HG02798 (cell line): Measurements from ENCODE around the gene RMND5A.
A peak's percentile ranks its signal among the peaks of the same experiment; 100 is the strongest.

Experiments used
- ATAC-seq: cut with Tn5 transposase; IDR thresholded peaks from one replicate; pipeline ENCODE4 v1.9.1; 2021; ENCODE audit warnings: mild to moderate bottlenecking; ENCODE audit not compliant: unreplicated experiment, poor library complexity

Gene RMND5A

DNA sequence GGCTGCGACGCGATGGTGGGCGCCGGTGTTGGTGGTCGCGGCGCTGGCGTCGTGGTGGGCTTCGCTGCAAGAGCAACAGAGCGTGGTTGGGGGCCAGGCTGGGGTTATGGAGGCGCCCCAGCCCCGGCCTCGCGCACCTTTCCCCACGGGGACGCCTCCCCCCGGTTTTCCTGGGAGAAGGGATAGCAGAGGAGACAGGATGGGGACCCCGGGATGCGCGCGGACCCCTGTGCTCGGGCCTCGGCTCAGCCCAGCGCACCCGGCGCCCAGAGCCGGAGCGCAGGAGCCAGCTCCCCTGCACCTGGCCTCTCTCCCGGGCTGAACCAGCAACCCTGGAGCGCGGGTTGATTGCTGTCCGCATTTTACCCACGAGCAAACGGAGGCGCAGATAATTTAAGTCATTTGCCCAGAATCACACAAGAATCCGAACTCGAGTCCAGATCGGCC, 69.6 kb downstream of the RMND5A start:
- no peak for ATAC-seq

DNA sequence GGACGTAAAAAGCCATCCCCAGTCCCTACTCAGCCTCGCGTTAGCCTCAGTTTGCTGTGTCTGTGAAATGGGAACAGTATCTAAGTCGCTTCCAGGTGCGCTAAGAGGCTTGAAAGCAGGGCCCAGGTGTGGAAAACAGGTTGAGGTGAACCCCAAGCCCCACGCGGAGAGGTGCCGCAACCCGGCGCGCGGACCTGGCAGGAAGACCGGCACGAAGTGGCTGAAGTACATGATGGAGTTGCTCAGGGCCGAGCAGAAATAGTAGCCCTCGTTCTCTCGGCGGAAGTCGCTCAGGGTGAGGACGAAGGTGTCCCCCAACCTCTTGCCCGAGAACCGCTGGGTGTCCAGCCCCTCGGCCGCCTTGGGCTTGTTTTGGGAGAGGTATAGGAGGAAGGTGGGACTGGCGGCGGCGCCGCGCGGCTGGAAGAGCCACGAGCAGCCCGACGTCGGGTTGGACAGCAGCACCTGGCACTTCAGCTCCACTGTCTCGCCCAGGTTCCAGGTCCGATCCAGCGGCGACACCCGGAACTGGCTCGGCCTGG, 70.1 kb downstream of the RMND5A start:
- ATAC-seq = no peak

DNA sequence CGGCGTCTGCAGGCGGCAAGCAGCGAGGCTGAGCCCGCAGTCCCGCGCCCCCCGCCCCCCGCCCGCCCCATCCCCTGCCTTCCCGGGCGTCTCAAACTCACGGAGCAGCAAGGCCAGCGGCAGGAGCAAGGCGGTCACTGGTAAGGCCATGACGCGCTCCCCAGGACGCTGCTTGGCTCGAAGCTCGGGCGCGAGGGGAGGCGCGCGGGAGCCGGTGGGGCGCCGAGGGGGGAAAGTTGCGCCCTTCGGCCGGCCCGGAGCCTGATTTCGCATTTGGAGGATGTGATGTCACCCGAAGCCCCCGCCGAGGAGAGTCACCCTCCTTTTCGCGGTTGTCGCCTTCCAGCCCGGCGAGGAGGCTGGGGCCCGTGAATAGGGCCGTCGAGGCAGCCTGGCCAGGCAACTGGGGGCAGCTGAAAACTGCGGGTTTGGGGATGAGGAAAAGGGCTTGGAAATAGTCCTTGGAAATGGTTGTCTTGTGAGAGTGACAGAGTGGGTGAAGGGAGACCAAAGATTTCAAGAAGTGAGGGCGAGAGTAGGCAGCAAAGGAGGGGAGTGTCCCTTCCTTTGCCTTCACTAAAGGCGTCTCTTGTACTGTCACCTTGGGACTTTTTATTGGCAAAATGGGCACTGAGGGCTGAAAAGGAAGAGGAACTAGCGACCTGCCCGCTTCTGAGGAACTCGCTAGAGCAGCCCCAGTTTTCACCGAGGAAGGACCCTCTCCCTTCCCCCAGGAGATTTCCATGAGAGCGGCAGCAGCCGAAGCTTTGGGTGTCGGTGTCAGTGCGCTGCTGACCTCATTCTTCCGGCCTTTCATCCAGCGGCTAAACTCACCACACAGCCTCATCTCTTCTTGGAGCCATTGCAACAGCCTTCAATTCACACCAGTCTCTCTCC, 70.8 kb downstream of the RMND5A start, which contains the start of gene CD8A:
TSS of gene CD8A (minus strand) at position 238 of the 897 bp plus-strand sequence. CDS start at position 150, 88 bp downstream.
- no peak for ATAC-seq

DNA sequence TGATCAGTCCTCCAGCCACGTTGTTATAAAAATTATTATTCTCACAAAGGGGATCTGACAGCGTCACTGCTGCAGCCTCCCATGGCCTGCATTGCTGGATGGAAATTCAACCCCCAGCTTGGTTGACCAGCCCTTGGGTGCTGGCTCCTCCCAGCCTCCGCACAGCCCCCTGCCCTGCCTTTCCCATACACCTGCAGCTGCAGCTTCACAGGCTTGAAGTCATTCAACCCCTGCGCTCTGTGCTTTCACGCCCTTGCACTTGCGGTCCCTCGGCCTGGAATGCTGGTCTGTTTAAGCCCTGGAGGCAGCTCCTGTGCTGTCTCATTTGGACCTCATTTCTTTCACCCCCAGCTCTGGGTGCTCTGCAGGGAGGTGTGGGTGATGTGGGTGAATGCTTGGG, 71.5 kb downstream of the RMND5A start:
- no peak for ATAC-seq

DNA sequence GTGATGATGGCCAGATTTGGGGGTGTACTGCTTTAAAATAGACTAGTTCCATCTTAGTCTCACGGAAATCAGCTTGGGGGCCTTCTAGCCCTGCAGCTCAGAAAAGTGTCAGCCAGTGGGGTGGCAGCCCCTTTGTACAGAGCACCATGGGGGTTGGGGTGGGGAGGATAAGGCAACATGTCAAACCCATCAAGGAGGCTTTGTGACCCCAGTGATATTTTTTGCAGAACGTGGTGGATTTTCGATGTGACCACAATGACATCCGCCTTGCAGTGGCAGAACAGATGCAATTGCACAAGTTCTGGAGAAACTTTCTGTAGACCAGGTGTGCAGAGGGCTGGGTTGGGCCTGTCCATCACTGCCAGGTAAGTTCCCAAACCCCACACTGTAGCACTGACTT, 73.7 kb downstream of the RMND5A start:
- no peak for ATAC-seq

DNA sequence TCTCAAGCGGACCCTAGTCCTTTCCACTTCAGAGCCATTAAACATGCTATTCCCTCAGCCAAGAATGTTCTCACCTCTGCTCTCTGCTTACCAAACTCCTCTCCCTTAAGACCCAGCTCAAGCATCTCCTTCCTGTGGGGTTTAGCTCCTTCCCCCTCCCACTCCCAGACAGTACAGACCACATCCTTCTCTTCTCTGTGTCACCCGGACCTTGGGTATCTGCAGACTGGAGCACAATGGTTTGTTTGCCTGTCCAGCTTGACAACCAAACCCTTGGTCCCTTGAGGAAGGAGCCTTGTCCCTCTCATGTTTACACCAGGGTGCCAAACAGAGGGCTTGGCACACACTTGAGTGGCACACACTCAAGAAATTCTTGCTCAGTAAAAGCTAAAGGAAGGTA, 74.8 kb downstream of the RMND5A start:
- no peak for ATAC-seq

DNA sequence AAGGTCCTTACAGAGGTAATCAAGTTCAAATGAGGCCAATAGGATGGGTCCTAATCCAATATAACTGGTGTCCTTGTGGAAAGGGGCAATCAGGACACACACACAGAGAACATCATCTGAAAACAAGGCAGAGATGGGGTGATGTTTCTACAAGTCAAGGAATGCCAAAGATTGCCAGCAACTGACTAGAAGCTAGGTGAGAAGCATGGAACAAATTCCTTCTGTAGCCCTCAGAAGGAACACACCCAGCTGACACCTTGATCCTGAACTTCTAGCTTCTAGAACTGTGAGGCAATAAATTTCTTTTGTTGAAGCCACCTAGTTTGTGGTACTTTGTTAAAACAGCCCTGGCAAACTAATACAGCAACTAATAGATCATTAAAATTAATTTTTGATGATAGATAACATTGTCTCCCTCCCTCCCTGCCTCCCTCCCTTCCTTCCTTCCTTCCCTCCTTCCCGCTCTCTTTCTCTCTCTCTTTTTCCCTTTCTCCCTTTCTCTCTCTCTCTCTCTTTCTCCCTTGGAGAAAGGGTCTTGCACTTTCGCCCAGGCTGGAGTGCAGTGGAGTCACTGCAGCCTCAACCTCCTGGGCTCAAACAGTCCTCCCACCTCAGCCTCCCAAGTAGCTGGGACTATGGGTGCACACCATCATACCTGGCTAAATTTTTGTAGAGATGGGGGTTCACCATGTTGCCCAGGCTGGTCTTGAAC, 80.9 kb downstream of the RMND5A start:
- ATAC-seq = no peak

DNA sequence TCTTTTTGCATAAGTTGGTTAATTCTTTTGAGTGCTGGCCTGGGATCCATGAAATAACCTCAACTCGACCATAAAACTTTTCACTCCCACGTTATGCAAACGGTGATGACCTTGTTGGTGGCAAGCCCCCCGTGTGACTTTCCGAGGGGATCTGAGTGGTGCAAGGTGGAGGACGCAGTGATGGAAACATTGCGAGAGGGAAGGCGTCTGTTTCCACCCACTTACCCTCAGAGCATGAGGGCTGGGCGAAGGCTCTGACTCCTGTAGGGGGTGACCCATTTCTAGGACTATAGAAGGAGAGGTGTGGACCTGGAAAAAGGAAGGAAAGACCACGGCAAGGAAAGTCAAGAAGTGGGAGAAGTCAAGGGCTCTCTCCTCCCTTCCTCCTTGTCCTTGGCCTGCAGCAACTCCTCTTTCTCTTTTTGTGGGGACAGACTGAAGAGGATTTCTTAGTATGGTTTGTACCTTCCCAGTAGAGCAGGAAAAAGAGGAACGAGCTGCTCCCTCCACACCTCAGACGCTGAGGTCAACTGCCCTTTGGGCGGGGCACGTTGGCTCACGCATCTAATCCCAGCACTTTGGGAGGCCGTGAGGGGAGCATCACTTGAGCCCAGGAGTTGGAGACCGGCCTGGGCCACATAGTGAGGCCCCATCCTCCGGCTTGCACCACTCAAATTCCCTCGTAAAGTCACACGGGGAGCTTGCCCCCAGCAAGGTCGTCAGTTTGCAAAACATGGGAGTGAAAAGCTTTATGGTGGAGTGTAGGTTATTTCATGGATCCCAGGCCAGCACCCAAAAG, 86.2 kb downstream of the RMND5A start:
- no peak for ATAC-seq

DNA sequence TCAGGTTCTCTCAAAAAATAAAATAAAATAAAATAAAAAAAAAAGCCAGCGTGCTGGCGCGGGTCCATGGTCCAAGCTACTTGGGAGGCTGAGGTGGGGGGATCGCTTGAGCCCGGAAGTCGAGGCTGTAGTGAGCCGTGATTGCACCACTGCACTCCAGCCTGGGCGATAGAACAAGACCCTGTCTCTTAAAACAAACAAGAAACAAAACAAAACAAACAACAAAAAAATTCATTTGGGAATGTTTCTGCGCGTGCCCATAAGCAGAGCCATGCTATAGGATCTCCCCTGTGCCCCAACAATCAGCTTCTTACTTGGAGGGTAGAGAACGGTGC, 87.0 kb downstream of the RMND5A start:
- no peak for ATAC-seq

DNA sequence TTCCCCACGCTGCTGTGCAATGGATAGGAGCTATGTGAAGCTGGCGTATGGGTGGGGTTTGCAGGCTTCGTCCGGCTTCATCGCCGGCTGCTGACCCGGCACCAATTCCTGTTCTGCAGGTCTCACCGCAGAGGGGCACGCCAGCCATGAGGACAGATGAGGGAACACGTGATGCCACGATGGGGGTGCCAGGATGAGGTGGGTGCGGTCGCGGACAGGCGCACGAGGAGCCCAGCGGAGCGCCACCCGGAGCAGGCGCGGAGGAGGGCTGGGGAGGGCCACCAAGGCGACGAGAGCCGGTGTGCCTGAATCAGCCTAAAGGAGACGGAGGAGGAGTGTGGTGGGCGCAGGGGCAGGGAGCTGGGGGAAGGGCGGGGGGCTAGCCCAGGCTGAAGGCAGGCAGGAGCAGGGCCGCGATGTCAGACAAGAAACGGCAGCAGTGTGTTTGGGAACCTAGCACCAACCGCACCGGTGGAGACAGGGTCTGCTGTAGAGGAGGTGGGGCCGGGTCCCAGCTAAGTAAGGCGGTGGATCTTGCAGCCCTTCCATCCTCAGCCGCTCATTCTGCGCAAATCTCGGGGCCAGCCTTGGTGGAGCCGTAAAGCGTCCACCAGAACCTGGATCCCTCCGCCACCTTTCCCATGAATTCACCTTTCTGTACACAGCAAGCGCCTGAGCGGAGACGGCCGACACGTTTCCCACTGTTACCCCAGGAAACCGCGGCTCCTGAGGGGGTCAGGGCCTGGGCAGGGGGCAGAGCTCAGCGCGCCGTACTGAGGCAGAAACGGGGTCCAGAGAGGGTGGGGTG, 87.6 kb downstream of the RMND5A start:
- ATAC-seq = peak; percentile 43

DNA sequence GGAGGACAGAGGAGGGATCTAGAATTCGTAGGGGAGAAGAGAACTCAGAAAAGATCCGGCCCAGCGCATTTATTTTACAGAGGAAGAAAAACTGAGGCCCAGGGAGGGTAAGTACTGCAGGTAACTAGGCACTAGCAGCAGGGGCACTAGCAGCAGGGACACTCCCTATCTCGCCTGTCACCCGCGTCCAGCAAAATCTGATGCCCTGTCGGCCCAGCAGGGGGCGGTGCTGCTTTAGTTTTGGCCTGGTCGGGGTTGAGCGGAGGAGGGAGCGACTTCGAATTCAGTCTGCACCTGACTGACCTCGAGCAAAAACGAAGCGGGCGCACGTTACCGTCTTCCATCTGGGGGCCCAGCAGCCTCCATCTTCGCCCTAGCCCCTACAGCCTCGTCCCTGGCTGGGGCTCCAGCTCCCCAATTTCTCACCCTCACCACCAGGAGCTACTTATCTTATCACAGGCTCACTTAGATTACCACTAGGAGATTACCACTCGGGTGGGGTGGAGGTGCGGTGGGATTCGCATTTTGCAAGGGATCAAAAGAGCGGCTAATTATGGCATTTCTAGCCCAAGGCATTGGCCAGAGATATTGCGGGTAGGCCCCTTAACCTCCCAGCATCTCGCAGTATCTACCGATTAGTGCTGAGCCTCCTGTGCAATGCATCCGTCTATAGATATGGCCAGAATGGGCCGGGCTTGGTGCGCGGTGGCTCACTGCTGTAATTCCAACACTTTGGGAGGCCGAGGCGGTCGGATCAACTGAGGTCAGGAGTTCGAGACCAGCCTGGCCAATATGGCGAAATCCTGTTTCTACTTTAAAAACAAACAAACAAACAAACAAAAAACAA, 88.4 kb downstream of the RMND5A start:
- peak; percentile 89 for ATAC-seq

DNA sequence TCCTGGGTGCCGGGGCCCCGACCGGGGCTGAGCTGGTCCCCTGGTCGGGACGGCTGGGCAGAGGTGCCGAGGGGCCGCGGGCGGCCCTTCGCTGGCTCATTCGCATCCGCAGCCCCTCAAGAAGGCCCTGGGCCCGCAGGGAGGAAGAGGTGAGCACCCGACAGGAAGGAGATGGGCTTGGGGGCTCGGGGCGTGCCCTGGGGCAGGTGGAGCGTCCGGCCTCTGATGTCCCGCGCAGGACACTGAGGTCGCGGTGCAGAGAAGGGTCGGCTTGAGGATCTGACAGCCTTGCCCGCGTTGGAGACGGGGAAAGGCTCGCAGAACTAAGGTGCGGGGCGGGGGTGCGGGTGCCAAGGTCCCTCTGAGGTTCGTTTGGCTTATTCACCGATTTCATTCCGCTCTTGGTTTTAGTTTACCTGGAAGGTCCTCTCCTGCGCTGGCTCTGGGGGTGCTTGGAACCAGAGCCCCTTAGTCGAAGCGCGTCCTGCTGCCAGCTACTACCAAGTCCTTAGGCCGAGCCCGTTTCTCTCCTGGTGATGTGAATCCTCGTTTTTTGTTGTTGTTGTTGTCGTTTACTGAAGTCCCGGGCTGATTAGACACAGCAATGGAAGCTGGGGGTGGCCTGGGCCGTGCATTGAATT, 89.5 kb downstream of the RMND5A start:
- ATAC-seq = no peak

DNA sequence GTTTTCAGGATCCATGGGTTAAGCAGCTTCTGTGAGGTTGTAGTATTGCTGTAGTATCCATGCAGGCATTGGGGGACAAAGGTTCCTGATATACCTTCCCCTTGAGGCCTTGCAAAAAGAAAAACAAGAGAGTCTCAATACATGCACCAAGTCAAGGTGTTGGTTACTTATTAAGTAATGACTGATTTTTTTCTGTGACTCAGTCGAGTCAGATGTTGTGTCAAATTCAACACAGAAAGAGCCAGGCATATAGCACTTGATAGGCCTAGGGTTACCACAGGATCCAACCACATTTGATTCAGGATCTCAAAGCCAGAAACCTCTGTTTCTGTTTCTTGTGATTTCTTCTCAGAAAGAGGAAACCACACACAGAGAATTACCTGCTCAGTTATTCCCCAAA, 95.5 kb downstream of the RMND5A start:
- ATAC-seq = no peak

DNA sequence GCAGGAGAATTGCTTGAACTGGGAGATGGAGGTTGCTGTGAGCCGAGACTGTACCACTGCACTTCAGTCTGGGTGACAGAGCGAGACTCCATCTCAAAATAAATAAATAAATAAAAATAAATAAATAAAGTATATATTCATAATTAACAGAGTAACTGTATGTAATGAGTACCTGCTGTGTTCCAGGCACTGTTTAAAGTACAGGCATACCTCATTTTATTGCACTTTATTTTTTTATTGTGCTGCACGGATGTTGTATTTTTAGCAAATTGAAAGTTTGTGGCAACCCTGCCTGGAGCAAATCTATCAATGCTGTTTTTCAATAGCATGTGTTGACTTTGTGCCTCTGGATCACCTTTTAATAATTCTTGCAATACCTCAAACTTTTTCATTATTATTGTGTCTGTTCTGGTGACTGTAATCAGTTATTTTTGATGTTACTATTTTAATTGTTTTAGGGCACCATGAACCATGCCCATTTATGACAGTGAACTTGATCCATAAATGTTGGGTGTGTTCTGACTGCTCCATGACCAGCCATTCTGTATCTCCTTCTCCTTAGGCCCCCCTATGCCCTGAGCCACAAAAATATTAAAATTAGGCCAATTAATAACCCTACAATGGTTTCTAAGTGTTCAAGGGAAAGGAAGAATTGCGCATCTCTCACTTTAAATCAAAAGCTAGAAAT, 98.2 kb downstream of the RMND5A start:
- no peak for ATAC-seq

DNA sequence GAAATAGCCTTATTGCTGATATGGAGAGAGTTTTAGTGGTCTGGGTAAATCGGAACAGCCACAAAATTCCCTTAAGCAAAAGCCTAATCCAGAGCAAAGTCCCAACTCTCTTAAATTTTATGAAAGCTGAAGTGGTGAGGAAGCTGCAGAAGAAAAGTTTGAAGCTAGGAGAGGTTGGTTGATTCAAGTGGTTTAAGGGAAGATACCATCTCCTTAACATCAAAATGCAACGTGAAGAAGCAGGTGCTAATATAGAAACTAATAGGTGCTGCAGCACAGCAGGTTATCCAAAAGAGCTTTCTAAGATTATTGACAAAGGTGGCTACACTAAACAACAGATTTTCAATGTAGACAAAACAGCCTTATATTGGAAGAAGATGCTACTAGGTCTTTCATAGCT, 98.9 kb downstream of the RMND5A start:
- ATAC-seq = no peak

DNA sequence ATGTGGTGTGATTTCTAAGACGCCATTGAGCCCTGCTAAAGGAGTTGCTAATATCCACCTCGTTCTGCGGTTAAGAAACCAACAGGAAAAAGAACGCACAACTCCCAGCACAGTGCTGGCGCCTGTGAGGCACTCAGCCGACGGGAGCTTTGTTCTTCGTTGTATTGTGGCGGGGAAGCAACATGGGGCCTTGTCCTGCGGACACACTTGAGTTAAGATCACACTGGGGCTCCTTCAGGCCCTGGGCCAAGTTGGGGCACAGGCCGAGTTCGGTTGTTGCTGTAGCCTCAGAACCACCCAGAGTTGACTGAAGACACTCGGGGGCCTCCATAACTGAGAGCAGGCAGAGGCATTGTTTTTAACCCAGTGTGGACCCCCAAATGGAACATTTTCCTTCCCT, 101.2 kb downstream of the RMND5A start:
- ATAC-seq = no peak

DNA sequence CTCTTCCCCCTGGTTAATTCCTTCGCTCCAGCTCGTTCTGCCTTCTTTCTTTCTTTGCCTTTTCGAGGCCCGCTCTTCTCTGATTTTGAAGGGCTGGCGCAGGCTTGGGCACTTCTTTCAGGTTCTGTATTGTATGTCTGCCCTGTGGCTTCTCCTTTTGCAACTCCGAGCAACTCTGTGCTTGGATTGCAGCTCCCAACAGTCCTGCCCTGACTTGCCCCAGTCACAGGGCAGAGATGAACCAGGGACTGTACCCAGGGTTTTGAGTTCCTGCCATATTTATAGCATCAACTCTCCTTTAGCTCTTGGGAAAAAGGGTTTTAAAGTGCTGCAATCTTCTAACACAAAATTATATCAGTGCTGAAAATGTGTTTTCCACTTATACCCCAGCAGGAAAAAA, 101.8 kb downstream of the RMND5A start:
- no peak for ATAC-seq
